AG09309 (cell line): ENCODE data around the gene SGIP1.
"Not testable (repeated sequence)": the region's sequence is repeated elsewhere in the genome, so short reads cannot be mapped to it uniquely, and the experiment has no call there.

Experiments
- DNase-seq: peaks from one replicate; pipeline ENCODE4 v3.0.0-alpha.2; 2010; ENCODE audit warnings: low read depth
- H3K4me3 ChIP-seq: 2 replicates; pipeline ENCODE4 v1.5.1; 2011; ENCODE audit warnings: mild to moderate bottlenecking, low read depth, low read length, moderate library complexity; ENCODE audit not compliant: control insufficient read depth
- TF ChIP-seq, protein P1 (sequence below): IDR thresholded peaks from 2 replicates; pipeline ENCODE4 v1.5.1; 2011; ENCODE audit warnings: mild to moderate bottlenecking, low read depth, low read length, inconsistent platforms; ENCODE audit not compliant: insufficient read depth, control insufficient read depth; ENCODE audit errors: missing control alignments

Gene SGIP1

DNA sequence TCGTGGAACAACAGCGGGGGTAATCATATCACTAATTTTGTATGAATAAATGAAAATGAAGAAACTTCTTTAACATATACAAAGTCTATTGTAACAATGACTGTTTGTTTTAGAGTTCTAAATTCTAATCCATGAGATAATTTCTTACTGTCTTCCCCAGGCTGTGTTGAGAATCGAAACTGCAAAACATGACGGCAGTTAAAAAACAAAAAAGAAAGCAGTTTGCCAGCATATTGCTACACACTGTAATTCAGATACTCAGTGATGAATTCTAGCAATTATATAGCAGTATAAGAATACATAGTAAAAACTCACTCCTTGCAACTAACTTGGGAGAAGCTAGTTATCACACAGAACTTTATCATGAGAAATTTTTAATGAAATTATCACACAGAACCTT, 245.0 kb downstream of the SGIP1 start:
- no peak overlapping the region for H3K4me3 ChIP-seq
- TF ChIP-seq, protein P1, sequence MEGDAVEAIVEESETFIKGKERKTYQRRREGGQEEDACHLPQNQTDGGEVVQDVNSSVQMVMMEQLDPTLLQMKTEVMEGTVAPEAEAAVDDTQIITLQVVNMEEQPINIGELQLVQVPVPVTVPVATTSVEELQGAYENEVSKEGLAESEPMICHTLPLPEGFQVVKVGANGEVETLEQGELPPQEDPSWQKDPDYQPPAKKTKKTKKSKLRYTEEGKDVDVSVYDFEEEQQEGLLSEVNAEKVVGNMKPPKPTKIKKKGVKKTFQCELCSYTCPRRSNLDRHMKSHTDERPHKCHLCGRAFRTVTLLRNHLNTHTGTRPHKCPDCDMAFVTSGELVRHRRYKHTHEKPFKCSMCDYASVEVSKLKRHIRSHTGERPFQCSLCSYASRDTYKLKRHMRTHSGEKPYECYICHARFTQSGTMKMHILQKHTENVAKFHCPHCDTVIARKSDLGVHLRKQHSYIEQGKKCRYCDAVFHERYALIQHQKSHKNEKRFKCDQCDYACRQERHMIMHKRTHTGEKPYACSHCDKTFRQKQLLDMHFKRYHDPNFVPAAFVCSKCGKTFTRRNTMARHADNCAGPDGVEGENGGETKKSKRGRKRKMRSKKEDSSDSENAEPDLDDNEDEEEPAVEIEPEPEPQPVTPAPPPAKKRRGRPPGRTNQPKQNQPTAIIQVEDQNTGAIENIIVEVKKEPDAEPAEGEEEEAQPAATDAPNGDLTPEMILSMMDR = no peak

DNA sequence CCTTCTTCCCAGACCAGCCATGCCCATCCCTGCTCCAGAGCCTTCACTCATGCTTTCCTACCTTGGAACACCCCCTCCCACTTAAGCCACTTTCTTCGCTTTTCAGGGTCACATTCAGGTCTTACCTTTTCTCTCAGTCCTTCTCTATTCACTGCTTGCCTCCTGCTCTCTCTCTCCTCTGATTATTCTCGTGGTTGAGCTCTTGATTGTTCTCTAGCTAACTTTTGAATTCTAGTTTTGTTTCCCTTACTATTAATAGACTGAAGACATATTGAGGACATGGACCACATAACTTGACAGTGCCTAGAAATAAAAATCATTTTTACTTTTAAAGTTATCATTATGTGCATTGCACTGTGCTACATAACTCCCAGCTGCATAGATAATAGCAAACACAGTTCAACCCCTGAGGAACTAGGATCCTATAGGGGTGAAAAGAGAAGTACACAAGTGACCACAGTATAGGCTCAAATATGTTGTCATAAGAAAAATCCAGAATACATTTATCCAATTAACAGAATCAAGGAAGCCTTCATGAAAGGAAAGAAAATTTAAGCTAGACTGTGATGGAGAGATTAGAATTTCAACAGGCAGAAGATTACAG, 245.6 kb downstream of the SGIP1 start:
- DNase-seq = no peak
- TF ChIP-seq, protein P1 = no peak
- no peak overlapping the region for H3K4me3 ChIP-seq

More for the DNA sequence above, 245.0 kb downstream of the SGIP1 start:
- DNase-seq = peak; percentile 4

DNA sequence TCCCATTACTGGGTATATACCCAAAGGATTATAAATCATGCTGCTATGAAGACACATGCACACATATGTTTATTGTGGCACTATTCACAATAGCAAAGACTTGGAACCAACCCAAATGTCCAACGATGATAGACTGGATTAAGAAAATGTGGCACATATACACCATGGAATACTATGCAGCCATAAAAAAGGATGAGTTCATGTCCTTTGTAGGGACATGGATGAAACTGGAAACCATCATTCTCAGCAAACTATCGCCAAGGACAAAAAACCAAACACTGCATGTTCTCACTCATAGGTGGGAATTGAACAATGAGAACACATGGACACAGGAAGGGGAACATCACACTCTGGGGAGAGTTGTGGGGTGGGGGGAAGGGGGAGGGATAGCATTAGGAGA, 251.8 kb downstream of the SGIP1 start:
- not testable (repeated sequence) for H3K4me3 ChIP-seq, DNase-seq

DNA sequence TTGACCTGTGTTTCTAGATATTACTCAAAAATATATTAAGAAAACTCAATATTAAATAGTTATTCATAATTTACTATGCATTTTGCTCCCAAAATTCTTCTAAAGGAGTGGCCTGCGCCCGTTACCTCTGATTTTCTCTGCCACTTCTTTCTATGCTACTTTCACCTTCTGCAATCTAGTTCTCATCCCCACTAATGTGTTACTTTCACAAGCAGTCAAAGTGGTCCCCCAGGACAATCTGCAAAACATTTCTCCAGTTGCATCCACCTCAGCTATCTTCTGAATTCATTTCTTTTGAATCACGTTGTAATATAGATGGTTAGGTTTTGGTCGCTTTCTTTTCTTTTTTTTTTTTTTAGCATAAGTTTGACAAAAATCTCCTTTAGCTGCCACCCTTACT, 253.7 kb downstream of the SGIP1 start:
- DNase-seq = no peak
- TF ChIP-seq, protein P1 = no peak
- no peak overlapping the region for H3K4me3 ChIP-seq

DNA sequence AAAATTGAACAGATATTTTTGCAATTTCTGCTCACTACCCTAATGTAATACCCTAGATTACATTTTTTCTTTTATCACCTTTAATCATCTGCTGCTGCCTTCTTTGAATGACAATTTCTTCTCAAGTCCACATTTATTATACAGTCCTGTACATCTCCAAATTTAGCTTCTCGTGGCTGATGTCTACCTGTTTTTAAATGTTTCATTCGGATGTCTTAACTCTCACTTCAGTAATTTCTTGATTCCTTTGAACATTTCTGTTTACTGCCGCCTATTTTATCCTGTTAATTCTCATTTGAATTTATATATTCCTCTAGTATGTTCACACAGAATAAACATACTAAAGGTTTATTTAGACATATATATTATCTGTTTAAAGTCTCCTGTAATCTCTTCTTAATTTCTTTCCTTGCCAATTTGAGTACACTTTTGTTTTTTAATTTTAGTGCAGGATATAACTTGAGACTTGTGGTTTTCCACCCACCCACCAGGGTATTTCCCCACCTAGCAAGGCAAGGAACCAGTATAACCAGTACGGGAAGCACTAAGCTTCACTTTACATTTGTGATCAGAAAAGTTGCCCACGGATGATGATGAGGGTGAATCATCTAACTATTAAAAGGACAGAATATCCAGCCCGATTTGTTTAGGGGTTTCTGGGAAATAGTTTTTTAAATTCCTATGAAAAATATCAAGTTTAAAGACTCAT, 254.4 kb downstream of the SGIP1 start:
- DNase-seq = no peak
- TF ChIP-seq, protein P1 = no peak
- H3K4me3 ChIP-seq = no peak overlapping the region

DNA sequence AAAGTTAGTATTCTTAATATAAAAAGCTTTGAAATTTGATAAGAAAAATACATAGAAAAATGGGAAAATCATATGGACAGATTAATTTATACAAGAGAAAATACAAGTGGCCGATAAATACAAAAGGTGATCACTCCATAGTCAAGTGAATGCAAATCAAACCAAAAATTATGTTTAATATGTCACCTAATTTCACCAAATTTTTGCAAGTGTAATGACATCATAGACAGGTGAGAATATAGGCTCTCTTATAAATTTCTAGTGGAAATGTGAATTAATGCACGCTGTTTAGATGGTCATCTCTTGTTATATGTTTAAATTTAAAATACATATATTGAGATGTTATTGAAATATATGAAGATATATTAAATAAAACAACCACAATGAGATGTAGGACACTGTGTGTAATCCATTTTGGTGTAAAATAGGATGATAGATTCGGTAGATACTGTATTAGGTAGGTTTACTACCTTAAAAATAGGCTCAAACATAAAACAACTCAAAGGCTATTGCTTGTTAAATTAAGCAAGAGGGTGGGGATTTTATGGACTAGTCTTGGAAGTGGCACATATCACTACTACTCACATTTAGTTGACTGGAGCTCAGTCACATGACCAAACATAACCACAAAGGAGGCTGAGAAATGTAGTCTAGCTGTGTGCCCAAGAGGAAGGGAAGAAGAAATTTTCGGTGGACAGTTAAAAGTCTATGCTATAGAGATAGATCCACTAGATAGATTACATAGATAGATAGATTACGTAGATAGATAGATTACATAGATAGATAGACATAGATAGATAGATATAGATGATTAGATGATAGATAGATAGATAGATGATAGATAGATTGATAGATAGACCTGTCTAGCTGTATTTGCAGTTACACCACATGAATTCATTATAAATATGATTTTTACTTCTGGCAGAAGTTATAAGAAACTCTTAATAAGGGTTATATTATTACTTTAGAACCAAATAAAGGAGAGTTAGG, 258.0 kb downstream of the SGIP1 start:
- TF ChIP-seq, protein P1 = no peak
- DNase-seq = no peak
- no peak overlapping the region for H3K4me3 ChIP-seq

- not testable (repeated sequence) for H3K4me3 ChIP-seq, DNase-seq
Measured at GRCh38 chr1:66795839-66796238, 261.9 kb downstream of the SGIP1 start.
